HCT116 (cell line): Measurements from ENCODE around the gene NPPC. TPM values are rescaled to one million over a fixed set of nuclear protein-coding genes. Genes with fewer than 3 reads are reported as not detected.

Experiments
- ATAC-seq: fragments of 200-7000 bp; cut with Tn5 transposase; 2 replicates; pipeline ENCODE4 v1.9.1; 2020; ENCODE audit warnings: mild to moderate bottlenecking, moderate library complexity
- BruUV-seq: library from RNA; stranded (reverse); fragments of 400-500 nt; replicated peaks from 2 replicates; lab custom pipeline; 2021; lab: Mats Ljungman, UMichigan
- CTCF ChIA-PET: fragments of 300-600 bp; sonication (Branson Sonifier 250); formaldehyde crosslinking; loops from one replicate; lab custom pipeline; 2021; ENCODE audit warnings: antibody characterized with exemption; lab: Charles Lee
- POLR2A ChIA-PET: fragments of 300-600, 350-600 bp; sonication (Branson Sonifier 250); formaldehyde crosslinking; loops from one replicate; lab custom pipeline; 2021; ENCODE audit warnings: antibody characterized with exemption; lab: Charles Lee
- RAD21 ChIA-PET, 2 experiments: fragments of 300-600 bp; sonication (Branson Sonifier 250); formaldehyde crosslinking; loops; one replicate each; lab custom pipeline; 2023; ENCODE audit warnings: low total read pairs in 2 of 2; ENCODE audit not compliant: uncharacterized antibody in 2 of 2, unreplicated experiment in 2 of 2, low non-redundant PET in 1 of 2; lab: Charles Lee
- DNase-seq: peaks from one replicate; pipeline ENCODE4 v3.0.0-alpha.2; 2010; ENCODE audit warnings: low read depth, low spot score
- H2AFZ ChIP-seq: fragments of 200-600 bp; shearing (Covaris generic), sonication (generic); 2 replicates; pipeline ENCODE4 v1.6.1; 2017; ENCODE audit warnings: low read depth, mixed run types, mixed read lengths, antibody characterized with exemption, low read length; ENCODE audit not compliant: poor library complexity, severe bottlenecking
- H3K27ac ChIP-seq: 2 replicates; pipeline ENCODE4 v1.5.1; 2012; ENCODE audit warnings: low read depth, low read length
- H3K27me3 ChIP-seq: fragments of 200-600 bp; sonication (generic); 2 replicates; pipeline ENCODE4 v1.6.1; 2016; ENCODE audit warnings: mixed run types, low read length, mixed read lengths; ENCODE audit not compliant: insufficient read depth
- H3K36me3 ChIP-seq, 2 experiments: fragments of 200-500 bp in 1 of 2; fragments of 200-600 bp in 1 of 2; sonication (Bioruptor generic) in 1 of 2; sonication (generic) in 1 of 2; 2 replicates each; pipeline versions ENCODE4 v1.5.1 to v1.6.1; 2014 to 2016; ENCODE audit warnings: low read length in 2 of 2, inconsistent platforms in 1 of 2, mixed read lengths in 1 of 2, mixed run types in 1 of 2; ENCODE audit not compliant: insufficient read depth in 2 of 2, control insufficient read depth in 1 of 2
- H3K4me1 ChIP-seq, 2 experiments: fragments of 200-600 bp in 1 of 2; sonication (generic) in 1 of 2; 2 replicates each; pipeline versions ENCODE4 v1.5.1 to v1.6.1; 2012 to 2017; ENCODE audit warnings: low read length in 2 of 2, inconsistent platforms in 1 of 2, mild to moderate bottlenecking in 1 of 2, mixed read lengths in 1 of 2, mixed run types in 1 of 2, moderate library complexity in 1 of 2; ENCODE audit not compliant: insufficient read depth in 2 of 2, control insufficient read depth in 1 of 2
- H3K4me2 ChIP-seq: fragments of 200-600 bp; sonication (generic); 2 replicates; pipeline ENCODE4 v1.6.1; 2017; ENCODE audit warnings: mixed run types, low read length, mixed read lengths
- H3K4me3 ChIP-seq, 2 experiments: fragments of 200-600 bp in 1 of 2; sonication (generic) in 1 of 2; replicated peaks in 1 of 2; 2 replicates each; pipeline ENCODE4 v1.5.1; 2011 to 2016; ENCODE audit warnings: low read length in 2 of 2, control low read depth in 1 of 2, low read depth in 1 of 2, mild to moderate bottlenecking in 1 of 2, mixed read lengths in 1 of 2, mixed run types in 1 of 2
- H3K79me2 ChIP-seq: fragments of 200-600 bp; sonication (generic); 2 replicates; pipeline ENCODE4 v1.6.1; 2017; ENCODE audit warnings: mild to moderate bottlenecking, mixed run types, low read length, moderate library complexity, mixed read lengths; ENCODE audit not compliant: insufficient read depth
- H3K9ac ChIP-seq: fragments of 200-600 bp; sonication (generic); 2 replicates; pipeline ENCODE4 v1.6.1; 2016; ENCODE audit warnings: low read length, mixed read lengths
- H3K9me2 ChIP-seq: fragments of 200-600 bp; sonication (generic), shearing (Covaris generic); 2 replicates; pipeline ENCODE4 v1.6.1; 2017; ENCODE audit warnings: mixed run types, mild to moderate bottlenecking, moderate library complexity; ENCODE audit not compliant: insufficient read depth
- H3K9me3 ChIP-seq, 2 experiments: fragments of 200-500 bp in 1 of 2; fragments of 200-600 bp in 1 of 2; sonication (Bioruptor generic) in 1 of 2; sonication (generic) in 1 of 2; 2 replicates each; pipeline ENCODE4 v1.6.1; 2014 to 2017; ENCODE audit warnings: low read length in 2 of 2, mixed read lengths in 2 of 2, inconsistent platforms in 1 of 2, low read depth in 1 of 2, mild to moderate bottlenecking in 1 of 2, mixed run types in 1 of 2, moderate library complexity in 1 of 2; ENCODE audit not compliant: control insufficient read depth in 1 of 2, insufficient read depth in 1 of 2
- H4K20me1 ChIP-seq: fragments of 200-600 bp; sonication (generic), shearing (Covaris generic); 2 replicates; pipeline ENCODE4 v1.6.1; 2017; ENCODE audit warnings: mixed run types, mild to moderate bottlenecking, moderate library complexity; ENCODE audit not compliant: insufficient read depth
- ATF3 ChIP-seq: IDR thresholded peaks from 2 replicates; pipeline ENCODE4 v1.6.1; 2012
- CBX3 ChIP-seq: IDR thresholded peaks from 2 replicates; pipeline ENCODE4 v1.6.1; 2012; ENCODE audit warnings: low read depth
- CEBPB ChIP-seq: IDR thresholded peaks from 2 replicates; pipeline ENCODE4 v1.6.1; 2012; ENCODE audit warnings: low read depth
- EGR1 ChIP-seq: IDR thresholded peaks from 2 replicates; pipeline ENCODE4 v1.6.1; 2012; ENCODE audit warnings: low read depth
- ELF1 ChIP-seq: IDR thresholded peaks from 2 replicates; pipeline ENCODE4 v1.6.1; 2012; ENCODE audit warnings: low read depth, borderline replicate concordance
- EZH2 ChIP-seq: fragments of 200-600 bp; sonication (generic); IDR thresholded peaks from 2 replicates; pipeline ENCODE4 v1.6.1; 2017; ENCODE audit warnings: antibody characterized with exemption, mixed run types
- EZH2phosphoT487 ChIP-seq: fragments of 200-600 bp; IDR thresholded peaks from 2 replicates; pipeline ENCODE4 v1.6.1; 2018; ENCODE audit warnings: antibody characterized with exemption, borderline replicate concordance
- FOSL1 ChIP-seq: IDR thresholded peaks from 2 replicates; pipeline ENCODE4 v1.6.1; 2012; ENCODE audit warnings: low read depth
- JUND ChIP-seq: IDR thresholded peaks from 2 replicates; pipeline ENCODE4 v1.6.1; 2012
- RAD21 ChIP-seq: IDR thresholded peaks from 2 replicates; pipeline ENCODE4 v1.6.1; 2012; ENCODE audit warnings: low read depth, mild to moderate bottlenecking
- SIN3A ChIP-seq: IDR thresholded peaks from 2 replicates; pipeline ENCODE4 v1.6.1; 2012; ENCODE audit warnings: low read depth
- SP1 ChIP-seq: IDR thresholded peaks from 2 replicates; pipeline ENCODE4 v1.6.1; 2012; ENCODE audit warnings: low read depth
- SRF ChIP-seq: IDR thresholded peaks from 2 replicates; pipeline ENCODE4 v1.6.1; 2012; ENCODE audit warnings: low read depth
- YY1 ChIP-seq: IDR thresholded peaks from 2 replicates; pipeline ENCODE4 v1.6.1; 2011; ENCODE audit warnings: low read length, low read depth, moderate library complexity, mild to moderate bottlenecking; ENCODE audit not compliant: insufficient replicate concordance; ENCODE audit errors: extremely low read depth
- ZFX ChIP-seq: fragments of 450-650 bp; IDR thresholded peaks from 2 replicates; pipeline ENCODE4 v1.6.1; 2017
- ZNF274 ChIP-seq: fragments of 200-500 bp; sonication (Bioruptor generic); IDR thresholded peaks from 2 replicates; pipeline ENCODE4 v1.6.1; 2014; ENCODE audit warnings: mild to moderate bottlenecking, low read depth, low read length, inconsistent platforms
- intact Hi-C: fragments of 100-400 bp; cut with micrococcal nuclease; formaldehyde crosslinking; loops from 2 replicates; pipeline ENCODE4 v1.10.0; 2022
- total RNA-seq: library from RNA; stranded (reverse); gene quantifications from one replicate; pipeline ENCODE4 v1.2.1, GENCODE V29; 2021; ENCODE audit not compliant: unreplicated experiment
- TF ChIP-seq, protein P1 (sequence below): IDR thresholded peaks from 2 replicates; pipeline ENCODE4 v1.6.1; 2012; ENCODE audit warnings: low read depth
- TF ChIP-seq, protein P2 (sequence below), 3 experiments: fragments of 200-600 bp in 1 of 3; sonication (generic) in 1 of 3; IDR thresholded peaks in 2 of 3; conservative IDR thresholded peaks in 1 of 3; 2 replicates each; pipeline ENCODE4 v1.5.1; 2012 to 2017; ENCODE audit warnings: low read depth in 2 of 3, low read length in 2 of 3, antibody characterized with exemption in 1 of 3, borderline replicate concordance in 1 of 3, control low read depth in 1 of 3, mild to moderate bottlenecking in 1 of 3, mixed read lengths in 1 of 3, mixed run types in 1 of 3, moderate library complexity in 1 of 3; ENCODE audit not compliant: insufficient read depth in 1 of 3
- TF ChIP-seq, protein P3 (sequence below): IDR thresholded peaks from 2 replicates; pipeline ENCODE4 v1.6.1; 2011; ENCODE audit warnings: mild to moderate bottlenecking, low read length, moderate library complexity; ENCODE audit not compliant: insufficient replicate concordance; ENCODE audit errors: extremely low read depth
- TF ChIP-seq, protein P4 (sequence below): IDR thresholded peaks from 2 replicates; pipeline ENCODE4 v1.6.1; 2012

The NPPC gene
- total RNA-seq, 1 experiment from 2014 or later, result 0.52 TPM

DNA sequence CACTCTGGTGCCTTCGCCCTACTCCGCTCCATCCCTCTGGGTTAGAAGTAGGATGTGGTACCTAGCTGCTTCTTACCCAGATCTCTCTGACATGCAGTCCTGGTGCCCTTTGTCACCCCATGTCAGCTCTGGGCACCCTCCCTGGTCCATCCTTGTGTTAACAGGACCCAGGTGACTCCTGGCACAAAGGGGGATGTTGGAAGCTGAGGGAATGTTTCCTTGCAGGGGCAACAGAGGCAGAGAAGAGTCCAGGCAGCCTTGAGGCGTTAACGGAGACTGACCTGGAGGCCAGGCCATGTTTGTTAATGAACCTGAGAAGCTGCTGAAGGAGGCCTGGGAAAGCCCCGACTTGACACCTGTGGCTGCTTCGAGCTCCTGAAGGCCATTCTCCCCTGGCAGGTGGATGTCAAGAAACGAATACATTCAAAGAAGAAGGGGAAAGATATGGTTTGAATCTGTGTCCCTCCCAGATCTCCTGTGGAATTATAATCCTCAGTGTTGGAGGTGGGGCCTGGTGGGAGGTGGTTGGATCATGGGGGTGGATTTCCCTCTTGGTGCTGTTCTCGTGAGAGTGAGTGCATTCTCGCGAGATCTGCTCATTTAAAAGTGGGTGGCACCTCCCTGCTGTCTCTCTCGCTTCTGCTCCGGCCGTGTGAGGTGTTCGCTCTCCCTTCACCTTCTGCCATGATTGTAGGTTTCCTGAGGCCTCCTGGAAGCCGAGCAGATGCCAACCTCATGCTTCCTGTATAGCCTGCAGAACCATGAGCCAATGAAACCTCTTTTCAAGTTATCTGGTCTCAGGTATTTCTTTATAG lies 31.4 kb downstream of the NPPC start:
- TF ChIP-seq SP1, result no peak
- TF ChIP-seq EZH2, result no peak
- TF ChIP-seq, protein P1, sequence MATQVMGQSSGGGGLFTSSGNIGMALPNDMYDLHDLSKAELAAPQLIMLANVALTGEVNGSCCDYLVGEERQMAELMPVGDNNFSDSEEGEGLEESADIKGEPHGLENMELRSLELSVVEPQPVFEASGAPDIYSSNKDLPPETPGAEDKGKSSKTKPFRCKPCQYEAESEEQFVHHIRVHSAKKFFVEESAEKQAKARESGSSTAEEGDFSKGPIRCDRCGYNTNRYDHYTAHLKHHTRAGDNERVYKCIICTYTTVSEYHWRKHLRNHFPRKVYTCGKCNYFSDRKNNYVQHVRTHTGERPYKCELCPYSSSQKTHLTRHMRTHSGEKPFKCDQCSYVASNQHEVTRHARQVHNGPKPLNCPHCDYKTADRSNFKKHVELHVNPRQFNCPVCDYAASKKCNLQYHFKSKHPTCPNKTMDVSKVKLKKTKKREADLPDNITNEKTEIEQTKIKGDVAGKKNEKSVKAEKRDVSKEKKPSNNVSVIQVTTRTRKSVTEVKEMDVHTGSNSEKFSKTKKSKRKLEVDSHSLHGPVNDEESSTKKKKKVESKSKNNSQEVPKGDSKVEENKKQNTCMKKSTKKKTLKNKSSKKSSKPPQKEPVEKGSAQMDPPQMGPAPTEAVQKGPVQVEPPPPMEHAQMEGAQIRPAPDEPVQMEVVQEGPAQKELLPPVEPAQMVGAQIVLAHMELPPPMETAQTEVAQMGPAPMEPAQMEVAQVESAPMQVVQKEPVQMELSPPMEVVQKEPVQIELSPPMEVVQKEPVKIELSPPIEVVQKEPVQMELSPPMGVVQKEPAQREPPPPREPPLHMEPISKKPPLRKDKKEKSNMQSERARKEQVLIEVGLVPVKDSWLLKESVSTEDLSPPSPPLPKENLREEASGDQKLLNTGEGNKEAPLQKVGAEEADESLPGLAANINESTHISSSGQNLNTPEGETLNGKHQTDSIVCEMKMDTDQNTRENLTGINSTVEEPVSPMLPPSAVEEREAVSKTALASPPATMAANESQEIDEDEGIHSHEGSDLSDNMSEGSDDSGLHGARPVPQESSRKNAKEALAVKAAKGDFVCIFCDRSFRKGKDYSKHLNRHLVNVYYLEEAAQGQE, result no peak
- no peak for TF ChIP-seq SRF
- no peak for TF ChIP-seq YY1
- TF ChIP-seq, protein P2, sequence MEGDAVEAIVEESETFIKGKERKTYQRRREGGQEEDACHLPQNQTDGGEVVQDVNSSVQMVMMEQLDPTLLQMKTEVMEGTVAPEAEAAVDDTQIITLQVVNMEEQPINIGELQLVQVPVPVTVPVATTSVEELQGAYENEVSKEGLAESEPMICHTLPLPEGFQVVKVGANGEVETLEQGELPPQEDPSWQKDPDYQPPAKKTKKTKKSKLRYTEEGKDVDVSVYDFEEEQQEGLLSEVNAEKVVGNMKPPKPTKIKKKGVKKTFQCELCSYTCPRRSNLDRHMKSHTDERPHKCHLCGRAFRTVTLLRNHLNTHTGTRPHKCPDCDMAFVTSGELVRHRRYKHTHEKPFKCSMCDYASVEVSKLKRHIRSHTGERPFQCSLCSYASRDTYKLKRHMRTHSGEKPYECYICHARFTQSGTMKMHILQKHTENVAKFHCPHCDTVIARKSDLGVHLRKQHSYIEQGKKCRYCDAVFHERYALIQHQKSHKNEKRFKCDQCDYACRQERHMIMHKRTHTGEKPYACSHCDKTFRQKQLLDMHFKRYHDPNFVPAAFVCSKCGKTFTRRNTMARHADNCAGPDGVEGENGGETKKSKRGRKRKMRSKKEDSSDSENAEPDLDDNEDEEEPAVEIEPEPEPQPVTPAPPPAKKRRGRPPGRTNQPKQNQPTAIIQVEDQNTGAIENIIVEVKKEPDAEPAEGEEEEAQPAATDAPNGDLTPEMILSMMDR (IDR thresholded peaks at IDR 0.05 in 2 of 3, conservative IDR thresholded peaks at IDR 0.05 in 1 of 3; ENCODE audit: borderline replicate concordance in 1 of 3, insufficient read depth in 1 of 3, low read depth in 2 of 3, low read length in 2 of 3), result no peak
- TF ChIP-seq EGR1, result no peak
- no peak for TF ChIP-seq ZNF274
- TF ChIP-seq SIN3A, result no peak
- TF ChIP-seq RAD21, result no peak
- no peak for TF ChIP-seq ZFX
- TF ChIP-seq, protein P3, sequence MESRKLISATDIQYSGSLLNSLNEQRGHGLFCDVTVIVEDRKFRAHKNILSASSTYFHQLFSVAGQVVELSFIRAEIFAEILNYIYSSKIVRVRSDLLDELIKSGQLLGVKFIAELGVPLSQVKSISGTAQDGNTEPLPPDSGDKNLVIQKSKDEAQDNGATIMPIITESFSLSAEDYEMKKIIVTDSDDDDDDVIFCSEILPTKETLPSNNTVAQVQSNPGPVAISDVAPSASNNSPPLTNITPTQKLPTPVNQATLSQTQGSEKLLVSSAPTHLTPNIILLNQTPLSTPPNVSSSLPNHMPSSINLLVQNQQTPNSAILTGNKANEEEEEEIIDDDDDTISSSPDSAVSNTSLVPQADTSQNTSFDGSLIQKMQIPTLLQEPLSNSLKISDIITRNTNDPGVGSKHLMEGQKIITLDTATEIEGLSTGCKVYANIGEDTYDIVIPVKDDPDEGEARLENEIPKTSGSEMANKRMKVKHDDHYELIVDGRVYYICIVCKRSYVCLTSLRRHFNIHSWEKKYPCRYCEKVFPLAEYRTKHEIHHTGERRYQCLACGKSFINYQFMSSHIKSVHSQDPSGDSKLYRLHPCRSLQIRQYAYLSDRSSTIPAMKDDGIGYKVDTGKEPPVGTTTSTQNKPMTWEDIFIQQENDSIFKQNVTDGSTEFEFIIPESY, result no peak
- TF ChIP-seq EZH2phosphoT487, result no peak
- no peak for TF ChIP-seq ATF3
- TF ChIP-seq ELF1, result no peak
- no peak for TF ChIP-seq CBX3
- TF ChIP-seq CEBPB, result no peak
- no peak for TF ChIP-seq JUND
- TF ChIP-seq FOSL1, result no peak
- TF ChIP-seq, protein P4, sequence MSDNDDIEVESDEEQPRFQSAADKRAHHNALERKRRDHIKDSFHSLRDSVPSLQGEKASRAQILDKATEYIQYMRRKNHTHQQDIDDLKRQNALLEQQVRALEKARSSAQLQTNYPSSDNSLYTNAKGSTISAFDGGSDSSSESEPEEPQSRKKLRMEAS, result no peak
- Histone ChIP-seq H3K9ac (no peak overlapping the region), H3K79me2 (no peaks in the 10 kb centered on the region), H3K4me3 (no peak overlapping the region), H3K36me3 (no peaks in the 10 kb centered on the region), H3K9me3 (no peaks in the 10 kb centered on the region), H2AFZ (no peak overlapping the region), H3K27me3 (no peaks in the 10 kb centered on the region), H4K20me1 (no peaks in the 10 kb centered on the region), H3K4me1 (peaks cover 0 to 4% of the 10 kb centered on the region in 2 experiments; a peak in 1 of 4 replicates), H3K27ac (no peak overlapping the region), H3K4me2 (no peak overlapping the region), H3K9me2 (no peaks in the 10 kb centered on the region)
- DNase-seq (no peak), ATAC-seq (no peak)
- POLR2A ChIA-PET, result no interaction called here
- intact Hi-C loops, result no loop called here
- RAD21 ChIA-PET, result no interaction called here
- CTCF ChIA-PET, result no interaction called here
- no TSS peak for BruUV-seq
